Sciatic nerve (tissue), 2 donors: ENCODE results near the gene RAB40B. TPM values are rescaled to one million over a fixed set of nuclear protein-coding genes. Genes with fewer than 3 reads are reported as not detected.

Source experiments
- ATAC-seq: fragments of 200-7000 bp; cut with Tn5 transposase; one replicate; pipeline ENCODE4 v1.9.1; 2020; ENCODE audit warnings: mild to moderate bottlenecking, moderate library complexity
- DNase-seq: peaks from one replicate; pipeline ENCODE4 v3.0.0-alpha.2; 2020; ENCODE audit warnings: low spot score
- intact Hi-C: fragments of 100-400 bp; cut with DNase I; formaldehyde crosslinking; loops from one replicate; pipeline ENCODE4 v1.14.2; 2022
- total RNA-seq: library from RNA; stranded (reverse); fragmentation: NEBNext Ultra II Directional; extraction: Animal tissue kit (Norgen Biotek cat#: 25700); gene quantifications from one replicate; pipeline ENCODE4 v1.2.1, GENCODE V29; 2021
- donor health status: DM: no; HTN: no; CAD: no.
- donor health status: DM: no; HTN: no; CAD: no.

RAB40B gene
- total RNA-seq, 1 donor from 2014 or later, result 30.3 TPM

- intact Hi-C loops, result no loop called here
- ATAC-seq (peak; percentile 11), DNase-seq (no peak)
Measured at GRCh38 chr17:82675476-82676245, 22.8 kb downstream of the RAB40B start.

DNA sequence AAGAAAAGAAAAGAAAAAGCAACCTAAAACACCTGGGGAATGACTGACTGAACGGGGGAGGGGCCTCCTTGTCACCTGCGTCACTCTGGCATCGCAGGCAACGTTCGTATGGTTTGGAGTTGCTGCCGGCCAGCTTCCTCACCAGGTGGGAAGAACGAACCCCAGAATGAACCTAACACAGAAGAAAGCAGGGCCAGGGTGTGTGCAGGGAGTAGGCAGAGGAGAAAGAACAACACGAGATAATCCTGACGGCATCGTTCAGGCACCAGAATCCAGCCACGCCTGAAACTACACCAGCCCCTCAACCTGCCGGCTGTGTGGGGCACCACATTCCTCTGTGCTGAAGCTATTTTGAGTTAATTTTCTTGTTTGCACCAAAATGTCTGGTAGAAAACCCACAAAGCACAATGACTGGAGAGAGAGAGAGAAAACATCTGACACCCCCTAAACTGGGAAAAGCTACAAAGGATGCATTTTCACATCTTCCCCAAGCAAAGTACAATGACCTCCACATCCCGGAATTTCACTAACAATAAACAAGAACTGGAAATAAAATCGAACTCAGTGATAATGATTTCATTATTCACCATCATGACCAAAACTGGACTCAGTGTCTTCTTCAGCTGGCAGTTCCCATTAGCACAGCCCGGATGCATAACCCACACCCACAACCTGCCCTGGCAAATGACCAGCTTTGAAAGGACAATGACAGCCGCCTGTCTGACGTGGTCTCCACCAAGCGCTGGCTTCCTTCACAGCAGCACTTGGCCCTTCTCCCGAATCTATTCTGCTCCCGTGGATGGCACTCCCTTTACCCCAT, 23.6 kb downstream of the RAB40B start:
- no peak for DNase-seq
- intact Hi-C loops, result no loop called here
- ATAC-seq, result peak; percentile 55

- DNase-seq (peak; percentile 42), ATAC-seq (no peak)
- intact Hi-C loops, result no loop called here
Measured at GRCh38 chr17:82670661-82671450, 27.6 kb downstream of the RAB40B start.

DNA sequence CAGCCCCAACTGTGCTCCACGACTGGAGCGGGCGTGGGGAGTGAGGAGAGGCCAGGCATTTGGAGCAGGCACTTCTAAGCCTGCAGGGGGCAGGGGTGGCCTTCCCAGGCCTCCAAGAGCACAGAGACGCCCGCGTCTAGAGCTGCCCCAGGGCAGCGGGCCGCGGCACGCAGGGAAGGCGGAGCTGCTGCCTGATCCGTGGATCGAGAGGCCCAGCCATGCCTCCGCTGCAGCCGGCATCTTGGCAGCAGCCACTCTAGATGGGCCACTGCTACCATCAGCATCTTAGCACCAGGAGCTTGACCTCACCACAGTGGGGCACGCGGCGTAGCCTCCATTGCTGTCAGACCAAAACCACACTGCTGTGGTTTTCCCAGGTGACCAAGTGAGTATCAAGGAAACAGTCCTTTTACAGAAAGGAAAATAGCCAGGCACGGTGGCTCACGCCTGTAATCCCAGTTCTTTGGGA, 29.8 kb downstream of the RAB40B start:
- ATAC-seq, result peak; percentile 87
- intact Hi-C loops, result no loop called here
- DNase-seq, result no peak

DNA sequence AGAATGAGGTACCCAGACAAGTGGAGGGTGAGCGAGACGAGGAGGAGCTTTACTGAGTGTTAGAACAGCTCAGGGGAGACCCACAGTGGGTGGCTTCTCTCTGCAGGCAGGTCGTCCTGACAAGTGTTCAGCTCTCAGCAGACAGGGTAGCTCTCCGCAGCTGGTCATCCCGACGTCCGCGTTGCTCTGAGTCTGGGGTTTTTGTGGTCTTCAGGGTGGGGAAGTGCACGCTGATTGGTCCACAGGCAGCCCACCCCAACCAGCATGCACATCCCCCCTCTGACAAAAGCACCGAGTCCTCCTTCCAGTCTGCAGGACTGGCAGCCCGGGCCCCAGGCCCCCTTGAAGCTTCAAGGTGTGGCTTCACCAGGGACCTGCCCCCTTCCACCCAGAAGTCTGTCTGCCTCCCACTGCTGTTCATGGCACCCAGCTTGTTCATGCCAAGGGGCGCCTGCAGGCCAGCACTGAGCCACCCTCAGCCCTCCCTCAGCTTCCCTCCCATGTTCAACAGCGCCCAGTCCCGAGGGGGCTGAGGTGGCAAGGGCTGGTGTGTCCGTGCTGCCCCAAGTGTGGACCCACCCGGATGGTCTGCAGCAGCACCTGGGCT, 30.4 kb downstream of the RAB40B start:
- DNase-seq, result no peak
- intact Hi-C loops, result no loop called here

DNA sequence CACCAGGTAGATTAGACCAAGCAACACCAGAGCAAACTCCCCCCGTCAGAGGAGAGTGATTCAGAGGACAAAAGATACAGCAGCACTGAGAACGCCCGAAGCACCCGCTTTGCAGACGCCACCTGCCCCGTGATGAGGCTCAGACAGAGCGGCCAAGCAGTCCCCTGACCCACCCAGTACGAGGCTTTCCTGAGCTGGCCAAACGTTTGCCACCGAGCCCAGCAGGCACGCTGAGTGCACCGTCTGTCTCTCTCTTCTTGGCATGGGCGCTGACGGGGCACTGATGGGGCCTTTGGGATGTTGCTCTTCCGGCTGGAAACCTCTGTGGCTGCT, 30.9 kb downstream of the RAB40B start:
- DNase-seq (no peak), ATAC-seq (no peak)
- intact Hi-C loops, result no loop called here

More for the DNA sequence above, 30.4 kb downstream of the RAB40B start:
- ATAC-seq, result no peak

DNA sequence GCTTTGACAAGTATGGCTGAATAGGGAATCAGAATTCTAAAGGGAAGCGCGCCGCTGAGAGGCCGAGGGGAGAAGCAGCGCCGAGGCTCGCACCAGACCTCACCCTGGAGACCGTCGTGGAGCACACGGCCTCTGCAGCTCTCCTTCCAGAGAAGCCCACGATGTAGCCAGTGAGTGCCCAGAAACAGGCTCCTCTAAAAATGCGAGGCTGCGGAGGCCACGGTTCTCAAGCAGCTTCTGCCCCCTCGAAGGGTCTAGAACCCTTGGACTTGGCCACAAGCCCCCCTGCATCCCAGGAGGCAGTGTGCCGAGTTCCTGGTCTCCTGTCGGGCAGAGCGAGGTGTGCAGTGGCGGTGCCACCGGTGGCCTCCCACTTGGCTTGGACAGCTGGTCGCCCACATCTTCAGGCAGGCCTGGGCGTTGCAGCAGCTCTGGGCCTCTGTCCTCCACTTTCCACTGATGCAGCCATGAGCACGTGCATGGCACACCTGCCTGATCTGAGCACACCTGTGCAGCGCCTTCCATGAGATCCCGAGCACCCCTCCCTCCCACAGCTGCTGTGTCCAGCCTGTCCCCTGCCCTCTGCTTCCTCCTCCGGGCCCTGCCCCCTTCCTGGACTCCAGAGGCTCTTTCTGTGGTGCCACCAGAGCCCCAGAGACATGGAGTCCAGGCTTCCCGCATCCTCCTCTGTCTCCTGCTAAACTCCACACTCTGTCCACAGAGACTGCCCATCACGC, 31.4 kb downstream of the RAB40B start:
- DNase-seq (no peak), ATAC-seq (no peak)
- intact Hi-C loops, result no loop called here

DNA sequence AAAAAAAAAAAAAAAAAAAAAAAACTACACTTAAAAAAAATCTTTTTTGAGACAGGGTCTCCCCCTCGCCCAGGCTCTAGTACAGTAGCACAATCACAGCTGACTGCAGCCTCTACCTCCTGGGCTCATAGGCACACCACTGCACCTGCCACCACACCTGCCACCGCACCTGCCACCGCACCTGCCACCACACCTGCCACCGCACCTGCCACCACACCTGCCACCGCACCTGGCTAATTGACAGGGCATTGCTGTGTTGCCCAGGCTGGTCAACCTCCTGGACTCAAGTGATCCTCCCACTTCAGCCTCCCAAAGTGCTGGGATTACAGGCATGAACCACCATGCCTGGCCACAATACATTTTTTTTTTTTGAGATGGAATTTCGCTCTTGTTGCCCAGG, 32.6 kb downstream of the RAB40B start:
- intact Hi-C loops, result no loop called here
- ATAC-seq, result no peak
- DNase-seq, result no peak

- DNase-seq (no peak), ATAC-seq (no peak)
- intact Hi-C loops, result no loop called here
Measured at GRCh38 chr17:82665217-82665616, 33.3 kb downstream of the RAB40B start.

DNA sequence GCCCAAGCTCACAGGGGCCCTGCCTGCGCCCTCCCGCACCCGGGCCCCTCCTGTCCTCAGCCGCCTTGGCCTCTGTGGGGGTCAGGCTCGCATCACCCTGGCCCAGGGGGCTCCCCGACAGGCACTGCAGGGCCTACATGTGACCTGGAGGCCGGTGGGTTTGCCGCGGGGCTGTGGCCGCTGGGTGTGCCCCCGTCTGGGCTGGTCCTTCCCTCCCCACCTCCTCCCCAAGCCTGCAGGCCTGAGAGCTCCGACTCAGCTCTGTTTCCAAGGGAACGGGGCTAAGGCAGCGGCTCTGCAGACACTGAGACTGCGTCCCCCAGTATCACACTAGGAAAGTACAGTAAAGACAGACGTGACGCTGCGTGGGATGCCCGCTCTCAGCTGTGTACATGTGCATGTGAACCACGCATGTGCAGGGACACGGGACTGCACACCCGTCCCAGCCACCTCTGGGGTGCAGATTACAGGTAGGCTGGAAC, 33.8 kb downstream of the RAB40B start:
- intact Hi-C loops, result loop anchor here (5.0 kb wide), 1 partner anchor 103 kb away; no protein-coding TSS in a partner anchor
- DNase-seq, result no peak
- no peak for ATAC-seq

- intact Hi-C loops, result loop anchor here (5.0 kb wide), 1 partner anchor 103 kb away; no protein-coding TSS in a partner anchor
- ATAC-seq, result no peak
- no peak for DNase-seq
Measured at GRCh38 chr17:82664276-82664575, 34.3 kb downstream of the RAB40B start.

DNA sequence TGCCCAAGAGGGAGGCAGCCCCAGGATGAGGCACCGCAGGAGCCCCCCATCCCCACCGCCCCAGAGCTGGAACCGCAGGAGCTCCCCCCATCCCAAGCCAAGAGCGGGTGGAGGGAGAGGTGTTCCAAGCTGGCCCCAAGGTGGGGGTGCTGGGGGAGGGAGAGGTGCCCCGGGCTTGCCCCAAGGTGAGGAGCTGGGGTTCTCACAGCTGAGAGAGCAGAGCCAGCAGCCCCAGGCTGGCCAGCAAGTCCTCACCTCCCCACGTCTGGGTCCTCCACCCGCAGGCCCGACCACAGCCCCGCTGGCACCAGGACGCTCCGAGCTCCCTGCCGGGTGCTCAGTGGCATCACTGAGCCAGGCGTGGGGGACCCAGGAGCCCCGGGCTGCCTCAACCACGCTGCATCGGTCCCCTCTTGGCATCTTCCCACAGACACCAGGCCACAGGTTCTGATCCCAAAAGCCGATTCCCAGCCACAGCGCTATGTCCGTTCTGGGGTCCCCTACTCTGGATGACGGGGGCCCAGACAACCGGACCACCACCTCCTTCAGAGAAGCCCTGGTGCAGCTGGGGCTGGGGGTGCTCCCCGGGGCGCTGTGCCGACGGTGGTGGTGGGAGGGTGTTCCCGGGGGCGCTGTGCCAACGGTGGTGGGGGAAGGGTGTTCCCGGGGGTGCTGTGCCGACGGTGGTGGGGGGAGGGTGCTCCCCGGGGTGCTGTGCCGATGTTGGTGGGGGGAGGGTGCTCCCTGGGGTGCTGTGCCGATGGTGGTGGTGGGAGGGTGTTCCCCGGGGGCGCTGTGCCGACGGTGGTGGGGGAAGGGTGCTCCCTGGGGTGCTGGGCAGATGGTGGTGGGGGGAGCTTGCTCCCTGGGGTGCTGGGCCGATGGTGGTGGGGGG, 34.9 kb downstream of the RAB40B start:
- intact Hi-C loops, result loop anchor here (5.0 kb wide), 1 partner anchor 104 kb away; no protein-coding TSS in a partner anchor
- DNase-seq (no peak), ATAC-seq (no peak)

DNA sequence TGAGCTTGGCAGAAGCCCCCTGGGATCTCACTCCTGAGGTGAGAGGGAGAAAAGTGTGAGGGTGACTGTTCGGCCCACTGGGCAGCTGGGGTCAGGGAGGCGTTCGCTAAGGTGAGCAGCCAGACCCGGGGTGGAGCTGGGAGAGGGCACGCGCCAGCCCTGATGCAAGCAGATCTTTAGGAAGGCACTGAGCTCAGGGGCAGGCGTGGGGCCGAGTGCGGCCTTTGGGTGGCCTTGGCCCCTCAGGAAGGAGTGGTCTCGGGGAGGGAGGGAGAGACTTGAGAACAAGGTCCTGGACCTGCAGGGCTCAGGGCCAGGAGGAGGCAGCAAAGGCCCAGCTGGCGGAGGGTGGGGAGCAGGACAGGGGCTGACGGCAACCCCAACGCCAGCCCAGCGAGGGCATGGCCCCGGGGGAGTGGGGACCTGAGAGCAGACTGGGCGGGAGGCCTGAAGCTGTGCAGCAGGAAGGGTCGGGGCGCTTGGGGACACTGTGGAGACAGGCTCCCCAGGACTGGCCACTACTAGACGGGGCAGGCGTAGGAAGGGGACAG, 35.7 kb downstream of the RAB40B start:
- DNase-seq, result no peak
- intact Hi-C loops, result loop anchor here (5.0 kb wide), 1 partner anchor 105 kb away; no protein-coding TSS in a partner anchor
- no peak for ATAC-seq

DNA sequence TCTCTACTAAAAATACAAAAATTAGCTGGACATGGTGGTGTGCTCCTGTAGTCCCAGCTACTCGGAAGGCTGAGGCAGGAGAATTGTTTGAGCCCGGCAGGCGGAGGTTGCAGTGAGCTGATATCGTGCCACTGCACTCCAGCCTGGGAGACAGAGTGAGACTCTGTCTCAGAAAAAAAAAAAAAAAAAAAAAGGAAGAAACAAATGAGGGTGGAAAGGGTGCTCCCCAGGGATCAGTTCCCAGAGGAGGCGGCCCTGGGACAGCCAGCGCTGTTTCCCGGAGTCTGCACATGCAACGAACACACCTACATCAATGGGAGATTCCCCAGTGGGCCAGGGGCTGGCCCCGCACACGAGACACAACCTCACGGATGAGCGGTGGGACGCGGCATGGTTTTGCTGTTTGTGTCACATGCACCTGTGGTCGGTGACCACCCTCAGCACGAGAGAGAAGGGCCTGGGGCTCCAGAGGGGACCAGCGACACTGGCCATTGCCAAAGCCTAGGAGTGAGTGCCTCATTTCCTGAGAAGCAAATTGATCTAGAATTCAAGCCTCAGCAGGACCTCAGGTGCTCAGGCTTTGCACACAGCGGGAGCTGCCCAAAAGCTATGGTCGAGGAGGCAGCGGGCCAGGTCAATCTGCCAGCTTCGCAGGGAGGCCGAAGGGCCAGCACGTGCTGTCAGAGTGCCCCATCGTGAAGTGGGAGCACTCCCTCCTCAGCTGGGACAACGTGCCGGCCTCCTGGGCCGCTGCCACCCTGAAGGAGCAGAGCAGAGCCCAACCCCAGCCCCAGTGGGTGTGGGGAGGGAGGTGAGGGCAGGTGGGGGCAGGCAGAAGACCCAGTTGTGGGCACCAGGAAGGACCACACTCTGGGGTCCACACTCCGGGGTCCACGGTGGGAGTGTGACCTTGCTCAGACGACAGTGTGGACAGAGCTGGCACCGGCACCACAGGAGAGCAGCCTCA, 36.5 kb downstream of the RAB40B start:
- intact Hi-C loops, result loop anchor here (5.0 kb wide), 1 partner anchor 105 kb away; no protein-coding TSS in a partner anchor
- ATAC-seq, result peak; percentile 9

DNA sequence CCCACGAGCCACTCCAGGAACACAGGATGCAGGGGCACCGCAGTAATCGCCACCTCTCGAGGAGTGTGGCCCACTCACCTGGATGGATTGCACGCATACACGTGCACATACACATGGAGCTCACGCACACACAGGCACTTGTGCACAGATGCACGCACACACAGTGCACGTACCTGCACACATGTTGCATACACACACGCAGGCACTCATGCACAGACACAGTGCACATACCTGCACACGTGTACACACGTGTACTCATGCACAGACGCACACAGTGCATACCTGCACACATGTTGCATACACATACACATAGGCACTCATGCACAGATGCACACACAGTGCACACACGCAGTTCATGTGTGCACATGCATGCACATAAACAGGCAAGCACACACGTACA, 38.6 kb downstream of the RAB40B start:
- DNase-seq (peak; percentile 37), ATAC-seq (no peak)
- intact Hi-C loops, result loop anchor here (5.0 kb wide), 1 partner anchor 107 kb away; no protein-coding TSS in a partner anchor

More for the DNA sequence above, 36.5 kb downstream of the RAB40B start:
- DNase-seq, result no peak
